ENCODE results near the gene MARCHF3. TPM values are rescaled to one million over a fixed set of nuclear protein-coding genes. Genes with fewer than 3 reads are reported as not detected.

Gene MARCHF3
- total and polyA plus RNA-seq, 2 of the 13 experiments (the other 11 are each of a cell fraction or from before 2014, with no cell fraction given) = 4.8 to 11.9 TPM

GRCh38 chr5:127072861-127073846, 42.8 kb upstream of the MARCHF3 start, which contains the start of gene C5orf63 (continued):
- TF ChIP-seq CENPBD1 (CRISPR knock-in tag; IDR thresholded peaks at IDR 0.05; ENCODE audit: borderline replicate concordance, low read depth) = 0 out of 2 replicates have a peak, but pooled peaks have one; percentile 66
- TF ChIP-seq EP300 (IDR thresholded peaks at IDR 0.05; ENCODE audit: low read depth in 2 of 2, low read length in 2 of 2) = 0 out of 4 replicates have a peak, but pooled peaks of 1 of the 2 experiments have one; percentile 9
- no peak for TF ChIP-seq EP300 (CRISPR knock-in tag; IDR thresholded peaks at IDR 0.05; ENCODE audit: borderline replicate concordance)
- no peak for TF ChIP-seq ATF1 (CRISPR knock-in tag; IDR thresholded peaks at IDR 0.05)
- peak; percentile 76; the same call in 1 of the 2 replicates for TF ChIP-seq MTF2 (CRISPR knock-in tag; IDR thresholded peaks at IDR 0.05; ENCODE audit: borderline replicate concordance)
- no peak; the same call in 1 of the 2 replicates for TF ChIP-seq ZNF274 (CRISPR knock-in tag; IDR thresholded peaks at IDR 0.05)
- TF ChIP-seq ZNF792 (CRISPR knock-in tag; IDR thresholded peaks at IDR 0.05) = peak; percentile 53; the same call in 1 of the 2 replicates
- TF ChIP-seq ZNF20 (CRISPR knock-in tag; IDR thresholded peaks at IDR 0.05) = 0 out of 2 replicates have a peak, but pooled peaks have one; percentile 74
- no peak for TF ChIP-seq ZNF740 (CRISPR knock-in tag; IDR thresholded peaks at IDR 0.05)
- TF ChIP-seq SOX13 (IDR thresholded peaks at IDR 0.05) = no peak
- TF ChIP-seq SOX13 (CRISPR knock-in tag; conservative IDR thresholded peaks at IDR 0.05 in 1 of 2, IDR thresholded peaks at IDR 0.05 in 1 of 2) = peak in 1 of 2 experiments; percentile 47; a peak in 1 of 4 replicates
- no peak for TF ChIP-seq ZNF562 (CRISPR knock-in tag; IDR thresholded peaks at IDR 0.05; ENCODE audit: borderline replicate concordance)
- TF ChIP-seq ARID2 (CRISPR knock-in tag; IDR thresholded peaks at IDR 0.05; ENCODE audit: borderline replicate concordance) = no peak
- TF ChIP-seq SKIL (CRISPR knock-in tag; IDR thresholded peaks at IDR 0.05; ENCODE audit: borderline replicate concordance) = no peak
- no peak for TF ChIP-seq SMC3 (IDR thresholded peaks at IDR 0.05; ENCODE audit: low read length)
- TF ChIP-seq RBAK (CRISPR knock-in tag; IDR thresholded peaks at IDR 0.05) = no peak
- TF ChIP-seq PATZ1 (CRISPR knock-in tag; IDR thresholded peaks at IDR 0.05) = peak; percentile 46; the same call in 1 of the 2 replicates
- peak; percentile 53; the same call in 1 of the 2 replicates for TF ChIP-seq ZBTB4 (CRISPR knock-in tag; IDR thresholded peaks at IDR 0.05; ENCODE audit: borderline replicate concordance)
- no peak for TF ChIP-seq ZFP41 (CRISPR knock-in tag; IDR thresholded peaks at IDR 0.05; ENCODE audit: borderline replicate concordance)
